Putamen (tissue), 1 donor: ENCODE results near the gene PITPNM2.

Experiments used
- DNase-seq: peaks from one replicate; pipeline ENCODE4 v3.0.0-alpha.2; 2016; ENCODE audit warnings: low spot score

The PITPNM2 gene

GRCh38 chr12:123150744-123151456 lies at the start of gene PITPNM2:
Gene PITPNM2 (minus strand): TSS chr12:123151090. CDS start chr12:123034590, 116,500 bp downstream.
- no peak for DNase-seq

- DNase-seq, result no peak
Observed at GRCh38 chr12:123200414-123200813, 49.5 kb upstream of the PITPNM2 start.

- no peak for DNase-seq
Observed at GRCh38 chr12:123199936-123200335, 49.0 kb upstream of the PITPNM2 start.

GRCh38 chr12:123187637-123188036 lies 36.7 kb upstream of the PITPNM2 start:
- no peak for DNase-seq

- DNase-seq, result no peak
Observed at GRCh38 chr12:123180171-123180570, 29.3 kb upstream of the PITPNM2 start.

- DNase-seq, result no peak
Observed at GRCh38 chr12:123171967-123172366, 21.1 kb upstream of the PITPNM2 start.

- DNase-seq, result no peak
Observed at GRCh38 chr12:123167329-123167728, 16.4 kb upstream of the PITPNM2 start.

GRCh38 chr12:123165537-123165936 lies 14.6 kb upstream of the PITPNM2 start:
- no peak for DNase-seq

GRCh38 chr12:123164710-123165261 lies 13.9 kb upstream of the PITPNM2 start:
- DNase-seq, result no peak

GRCh38 chr12:123164222-123164621 lies 13.3 kb upstream of the PITPNM2 start:
- no peak for DNase-seq

- DNase-seq, result no peak
Observed at GRCh38 chr12:123163227-123163626, 12.3 kb upstream of the PITPNM2 start.

GRCh38 chr12:123160801-123161487 lies 10.1 kb upstream of the PITPNM2 start:
- no peak for DNase-seq

GRCh38 chr12:123153906-123154305 lies 3.0 kb upstream of the PITPNM2 start:
- DNase-seq, result no peak

GRCh38 chr12:123152833-123153232 lies 1.9 kb upstream of the PITPNM2 start:
- no peak for DNase-seq

- no peak for DNase-seq
Observed at GRCh38 chr12:123151457-123152454, 866 bp upstream of the PITPNM2 start.

GRCh38 chr12:123150275-123150743 lies 581 bp downstream of the PITPNM2 start:
- DNase-seq, result no peak

GRCh38 chr12:123149501-123150274 lies 1.2 kb downstream of the PITPNM2 start:
- DNase-seq, result no peak

GRCh38 chr12:123149088-123149487 lies 1.8 kb downstream of the PITPNM2 start:
- no peak for DNase-seq

GRCh38 chr12:123148655-123149054 lies 2.2 kb downstream of the PITPNM2 start:
- no peak for DNase-seq

- DNase-seq, result no peak
Observed at GRCh38 chr12:123148223-123148622, 2.7 kb downstream of the PITPNM2 start.

- DNase-seq, result no peak
Observed at GRCh38 chr12:123145211-123145610, 5.7 kb downstream of the PITPNM2 start.
